Astrocyte of the spinal cord (primary cell): ENCODE measurements around the gene ZNF746.

Experiments used
- DNase-seq: peaks from one replicate; pipeline ENCODE4 v3.0.0; 2011; ENCODE audit warnings: low read depth, low spot score
- H3K4me3 ChIP-seq: 2 replicates; pipeline ENCODE4 v1.5.1; 2011; ENCODE audit warnings: low read depth, mild to moderate bottlenecking, low read length, moderate library complexity
- in situ Hi-C: cut with HindIII; loops from 2 replicates; pipeline ENCODE4 v1.10.0; 2017; ENCODE audit warnings: low sequenced_read_pairs
- TF ChIP-seq, protein P1 (sequence below): IDR thresholded peaks from 2 replicates; pipeline ENCODE4 v1.5.1; 2012; ENCODE audit warnings: low read depth, mild to moderate bottlenecking, low read length, inconsistent platforms

ZNF746 gene

DNA sequence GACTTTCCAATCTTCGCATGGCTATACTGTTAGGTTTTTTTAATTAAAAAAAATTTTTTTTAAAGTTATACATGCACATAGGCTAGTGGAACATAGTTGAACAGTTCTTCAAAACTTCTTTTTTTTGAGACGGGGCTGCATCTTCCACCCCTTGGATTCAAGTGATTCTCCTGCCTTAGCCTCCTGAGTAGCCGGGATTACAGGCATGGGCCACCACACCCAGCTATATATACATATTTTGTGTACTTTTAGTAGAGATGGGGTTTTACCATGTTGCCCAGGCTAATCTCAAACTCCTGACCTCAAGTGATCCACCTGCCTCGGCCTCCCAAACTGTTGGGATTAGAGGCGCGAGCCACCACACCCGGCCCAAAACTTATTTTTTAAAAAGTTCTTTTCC, 54.1 kb downstream of the ZNF746 start:
- in situ Hi-C loops, result no loop called here
- TF ChIP-seq, protein P1, sequence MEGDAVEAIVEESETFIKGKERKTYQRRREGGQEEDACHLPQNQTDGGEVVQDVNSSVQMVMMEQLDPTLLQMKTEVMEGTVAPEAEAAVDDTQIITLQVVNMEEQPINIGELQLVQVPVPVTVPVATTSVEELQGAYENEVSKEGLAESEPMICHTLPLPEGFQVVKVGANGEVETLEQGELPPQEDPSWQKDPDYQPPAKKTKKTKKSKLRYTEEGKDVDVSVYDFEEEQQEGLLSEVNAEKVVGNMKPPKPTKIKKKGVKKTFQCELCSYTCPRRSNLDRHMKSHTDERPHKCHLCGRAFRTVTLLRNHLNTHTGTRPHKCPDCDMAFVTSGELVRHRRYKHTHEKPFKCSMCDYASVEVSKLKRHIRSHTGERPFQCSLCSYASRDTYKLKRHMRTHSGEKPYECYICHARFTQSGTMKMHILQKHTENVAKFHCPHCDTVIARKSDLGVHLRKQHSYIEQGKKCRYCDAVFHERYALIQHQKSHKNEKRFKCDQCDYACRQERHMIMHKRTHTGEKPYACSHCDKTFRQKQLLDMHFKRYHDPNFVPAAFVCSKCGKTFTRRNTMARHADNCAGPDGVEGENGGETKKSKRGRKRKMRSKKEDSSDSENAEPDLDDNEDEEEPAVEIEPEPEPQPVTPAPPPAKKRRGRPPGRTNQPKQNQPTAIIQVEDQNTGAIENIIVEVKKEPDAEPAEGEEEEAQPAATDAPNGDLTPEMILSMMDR, result no peak
- no peak for DNase-seq
- no peak overlapping the region for H3K4me3 ChIP-seq

DNA sequence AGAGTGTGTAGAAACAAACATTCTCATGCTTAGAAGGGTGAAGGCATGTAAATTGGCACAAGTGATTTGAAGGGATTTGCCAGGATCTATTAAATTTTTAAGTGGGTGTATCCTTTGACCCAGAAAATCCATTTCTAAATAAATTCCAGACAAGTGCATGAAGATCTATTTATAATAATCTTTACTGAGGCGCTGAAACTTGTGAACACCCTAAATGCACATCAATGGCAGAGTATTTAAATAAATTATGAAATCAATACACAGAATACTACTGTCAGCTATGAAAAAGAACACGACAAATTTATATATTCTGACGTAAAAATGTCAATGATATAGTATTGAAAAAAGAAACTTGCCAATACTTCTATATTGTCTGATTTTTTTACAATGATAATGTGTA, 54.7 kb downstream of the ZNF746 start:
- no peak overlapping the region for H3K4me3 ChIP-seq
- in situ Hi-C loops, result no loop called here
- DNase-seq, result no peak
- TF ChIP-seq, protein P1, result no peak

DNA sequence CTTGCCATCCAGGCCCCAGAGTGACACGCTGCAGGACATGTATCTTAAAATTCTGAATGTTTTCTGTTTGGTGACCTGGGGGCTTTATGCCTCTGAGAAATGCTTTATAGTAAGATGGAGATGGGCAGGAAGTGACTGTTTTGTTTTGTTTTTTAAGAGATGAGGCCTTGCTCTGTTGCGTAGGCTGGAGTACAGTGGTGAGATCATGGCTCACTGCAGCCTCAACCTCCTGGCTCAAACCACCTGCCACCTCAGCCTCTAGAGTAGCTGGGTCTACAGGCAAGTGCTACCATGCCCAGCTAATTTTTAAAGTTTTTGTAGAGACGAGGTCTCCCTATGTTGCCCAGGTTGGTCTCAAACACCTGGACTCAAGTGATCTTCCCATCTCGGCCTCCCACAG, 57.4 kb downstream of the ZNF746 start:
- H3K4me3 ChIP-seq, result no peak overlapping the region
- DNase-seq, result no peak
- in situ Hi-C loops, result no loop called here
- TF ChIP-seq, protein P1, result no peak

DNA sequence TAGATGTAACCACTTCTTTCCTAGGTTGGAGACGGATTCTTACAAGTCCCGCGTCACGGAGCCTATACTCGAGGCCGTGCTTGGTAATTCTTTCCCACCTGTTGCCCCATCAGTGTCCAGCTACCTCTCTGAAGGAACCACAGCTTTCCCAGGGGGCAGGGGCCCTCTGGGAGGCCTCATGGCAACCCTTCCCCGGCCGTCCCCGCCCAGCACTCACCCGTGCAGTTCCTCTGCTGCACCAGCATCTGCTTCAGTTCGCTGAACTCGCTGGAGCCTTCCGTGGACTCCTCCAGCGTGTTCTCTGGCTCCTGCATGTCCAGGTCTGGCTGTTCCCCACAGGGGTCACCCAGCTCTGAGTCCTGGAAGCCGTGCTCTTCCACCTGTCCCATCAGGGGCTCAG, 61.3 kb downstream of the ZNF746 start:
- no peak overlapping the region for H3K4me3 ChIP-seq
- DNase-seq, result no peak
- TF ChIP-seq, protein P1, result no peak
- in situ Hi-C loops, result no loop called here

DNA sequence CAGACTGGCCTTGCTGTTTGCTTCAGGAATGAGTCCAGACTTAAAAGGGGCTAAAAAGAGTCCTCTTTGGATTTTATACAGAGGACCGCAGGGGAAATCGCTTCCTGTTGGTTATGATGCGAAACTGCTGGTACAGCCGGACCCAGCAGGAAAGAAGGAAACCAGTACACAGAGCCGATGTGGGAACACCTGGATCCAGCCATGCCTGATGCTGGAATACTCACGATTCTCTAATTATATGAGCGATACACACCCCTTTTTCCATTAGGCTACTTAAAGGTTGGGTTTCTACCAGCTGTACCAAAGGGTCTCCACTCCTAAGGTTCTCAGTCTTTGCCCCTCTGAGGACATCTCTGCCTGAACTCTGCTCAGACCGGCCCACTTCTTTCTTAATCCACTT, 64.5 kb downstream of the ZNF746 start:
- no peak for DNase-seq
- no peak overlapping the region for H3K4me3 ChIP-seq
- in situ Hi-C loops, result no loop called here
- TF ChIP-seq, protein P1, result no peak

DNA sequence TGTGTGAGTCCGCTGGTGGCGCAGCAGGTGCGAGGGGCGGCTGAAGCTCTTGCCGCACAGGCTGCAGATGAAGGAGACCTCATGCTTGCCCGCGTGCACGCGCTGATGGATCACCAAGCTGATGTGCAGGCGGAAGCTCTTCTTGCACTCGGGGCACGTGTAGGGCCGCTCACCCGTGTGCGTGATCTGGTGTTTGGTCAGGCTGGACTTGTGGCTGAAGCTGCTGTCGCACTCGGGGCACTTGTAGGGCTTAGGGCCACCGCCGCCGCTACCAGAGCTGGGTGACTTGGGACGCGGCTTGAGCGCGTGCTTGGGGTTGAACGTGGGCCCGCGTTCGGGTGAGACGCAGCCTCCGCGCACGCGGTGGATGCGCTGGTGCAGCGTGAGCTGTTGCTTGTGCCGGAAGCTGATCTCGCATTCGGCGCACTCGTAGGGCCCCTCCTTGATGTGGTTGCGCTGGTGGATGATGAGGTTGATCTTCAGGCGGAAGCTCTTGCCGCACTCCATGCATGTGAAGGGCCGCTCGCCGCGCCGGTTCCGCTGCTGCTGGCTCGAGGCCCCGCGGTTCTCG, 65.4 kb downstream of the ZNF746 start:
- TF ChIP-seq, protein P1, result no peak
- in situ Hi-C loops, result no loop called here
- DNase-seq, result no peak
- H3K4me3 ChIP-seq, result no peak overlapping the region
